ENCODE measurements around the gene FANK1.

- TF ChIP-seq POLR2A (IDR thresholded peaks at IDR 0.05), result no peak
- no peak for TF ChIP-seq POLR2AphosphoS5 (IDR thresholded peaks at IDR 0.05)
- TF ChIP-seq CTCF (IDR thresholded peaks at IDR 0.05 in 8 of 11, conservative IDR thresholded peaks at IDR 0.05 in 3 of 11), result no peak
Measured at GRCh38 chr10:125878957-125879835, 17.2 kb upstream of the FANK1 start.

All from spleen (tissue), 7 donors.